Measurements from ENCODE around the gene DDN.

DDN gene

GRCh38 chr12:48961801-48962200 is 37.4 kb downstream of the DDN start:
- no peak for DNase-seq

- DNase-seq, result no peak
Measured at GRCh38 chr12:48961331-48961730, 37.8 kb downstream of the DDN start.

DNA sequence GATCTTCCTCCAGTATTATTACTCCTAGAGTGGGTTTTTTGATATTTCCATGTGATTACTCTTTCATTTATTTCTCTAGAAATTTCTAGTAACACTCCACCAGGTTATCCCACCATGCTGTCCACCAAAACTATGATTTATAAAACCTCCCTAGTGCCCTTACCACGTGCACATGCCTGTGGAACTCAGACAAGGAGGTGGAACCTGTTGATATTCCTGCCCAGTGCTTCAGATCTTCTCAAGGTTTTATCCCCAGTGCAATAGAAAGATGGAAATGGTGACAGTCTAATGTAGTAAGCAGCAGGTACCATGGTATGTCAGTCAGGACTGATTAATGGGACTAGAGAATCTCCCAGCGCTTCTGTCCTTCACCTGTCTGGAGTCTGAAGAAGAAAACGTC is 38.3 kb downstream of the DDN start:
- no peak for DNase-seq

- DNase-seq, result no peak
Measured at GRCh38 chr12:48958049-48958388, 41.2 kb downstream of the DDN start.

GRCh38 chr12:48957141-48958048 is 41.8 kb downstream of the DDN start, which contains the start of gene ARF3:
Gene ARF3 (minus strand): TSS chr12:48957487. CDS start chr12:48941095, 16,392 bp downstream.
- peak; percentile 93 for DNase-seq

GRCh38 chr12:48956279-48957140 is 42.7 kb downstream of the DDN start:
- no peak for DNase-seq

- no peak for DNase-seq
Measured at GRCh38 chr12:48954841-48955501, 44.2 kb downstream of the DDN start.

- DNase-seq, result no peak
Measured at GRCh38 chr12:48954061-48954460, 45.1 kb downstream of the DDN start.

- no peak for DNase-seq
Measured at GRCh38 chr12:48952691-48953090, 46.5 kb downstream of the DDN start.

DNA sequence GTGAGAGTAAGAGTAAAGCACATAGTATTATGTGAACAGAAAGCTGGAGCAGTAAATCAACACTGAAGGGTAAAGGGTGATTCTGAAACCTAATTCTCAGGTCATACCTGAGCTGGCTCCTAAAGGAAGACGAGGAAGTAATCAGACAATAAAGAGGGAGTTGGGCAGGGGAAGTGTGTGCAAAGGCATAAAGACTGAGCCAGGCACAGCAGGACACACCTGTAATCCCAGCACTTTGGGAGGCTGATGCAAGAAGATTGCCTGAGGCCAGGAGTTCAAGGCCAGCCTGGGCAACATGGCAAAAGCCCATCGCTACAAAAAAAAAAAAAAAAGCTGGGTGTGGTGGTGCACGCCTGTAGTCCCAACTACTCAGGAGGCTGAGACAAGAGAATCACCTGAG is 51.4 kb downstream of the DDN start:
- no peak for DNase-seq

DNA sequence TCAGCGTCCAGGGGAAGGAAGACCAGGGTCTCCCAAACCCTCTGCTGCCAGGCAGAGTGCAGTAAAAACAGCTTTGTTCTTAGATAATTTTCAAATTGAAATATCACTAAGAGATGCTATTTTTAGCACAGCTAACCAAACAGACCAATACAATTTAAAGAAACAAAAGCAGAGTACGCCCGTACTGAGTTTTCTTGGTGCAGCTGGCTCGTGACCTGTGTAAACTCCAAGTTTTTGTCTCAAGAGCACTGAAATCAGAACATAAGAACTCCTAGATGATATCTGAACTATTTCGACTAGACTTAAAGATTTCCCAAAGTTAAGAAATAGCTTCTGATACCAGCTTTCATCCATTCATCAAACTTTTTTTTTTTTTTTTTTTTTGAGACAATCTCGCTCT is 52.2 kb downstream of the DDN start:
- DNase-seq, result no peak

DNA sequence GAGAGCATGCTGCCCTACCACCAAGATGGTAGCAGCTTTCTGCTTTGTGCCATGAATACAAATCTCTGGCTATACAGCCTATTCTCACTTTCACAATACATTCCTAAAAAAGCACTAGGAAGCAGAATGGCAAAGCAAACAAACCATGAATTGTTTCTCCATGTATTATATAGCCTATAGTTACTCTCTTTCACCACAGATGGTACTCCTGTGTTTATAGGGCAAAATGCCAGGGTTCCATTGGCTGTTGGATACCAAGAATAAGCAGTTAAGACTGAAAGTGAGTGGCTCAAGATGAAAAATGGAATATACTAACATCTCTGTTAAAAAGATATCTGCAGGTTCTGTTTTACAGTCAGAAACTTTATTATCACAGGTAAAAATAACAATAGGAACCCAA is 53.0 kb downstream of the DDN start:
- no peak for DNase-seq

All from activated T-cell treated with anti-CD3 and anti-CD28 coated beads, Interleukin-2, amount 50 U/mL, for 1 hour (primary cell).